ENCODE data around the gene TRPM3.

DNA sequence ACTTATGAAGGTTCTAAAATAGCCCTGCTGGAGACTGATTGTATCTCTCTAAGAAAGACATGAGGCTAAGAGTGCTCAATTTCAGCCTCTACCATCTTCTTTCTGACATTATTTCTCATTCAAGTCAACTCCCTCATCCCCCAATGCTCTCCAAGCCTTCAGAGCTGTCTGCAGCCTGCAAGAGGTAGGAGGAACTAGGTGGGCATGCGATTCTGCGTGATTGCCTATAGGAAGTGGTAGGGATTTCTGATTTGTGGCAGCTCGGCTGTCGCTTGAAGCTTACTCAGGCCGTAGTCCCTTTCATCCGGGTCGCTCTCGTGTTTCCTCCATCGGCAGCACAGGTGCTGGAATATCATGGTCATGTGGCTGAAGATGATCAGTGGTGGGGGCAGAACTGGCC lies 568.9 kb downstream of the TRPM3 start:
- TF ChIP-seq RARB (CRISPR knock-in tag; IDR thresholded peaks at IDR 0.05) (no peak), ZFP3 (CRISPR knock-in tag; IDR thresholded peaks at IDR 0.05) (no peak), GLIS3 (CRISPR knock-in tag; IDR thresholded peaks at IDR 0.05) (no peak)

Measured in SK-N-SH treated with all-trans-retinoic acid at 6 μM for 48 hours (cell line).